IPS-15b (cell line): ENCODE data around the gene RLBP1.

ENCODE experiments used
- H3K27me3 ChIP-seq: one replicate; pipeline ENCODE4 v1.6.1; 2013; ENCODE audit warnings: low read length; ENCODE audit not compliant: control insufficient read depth, insufficient read depth
- H3K36me3 ChIP-seq: one replicate; pipeline ENCODE4 v1.6.1; 2013; ENCODE audit warnings: low read length; ENCODE audit not compliant: control insufficient read depth, insufficient read depth
- H3K4me1 ChIP-seq: one replicate; pipeline ENCODE4 v1.6.1; 2013; ENCODE audit warnings: mild to moderate bottlenecking, low read length; ENCODE audit not compliant: control insufficient read depth, insufficient read depth
- H3K4me3 ChIP-seq: one replicate; pipeline ENCODE4 v1.5.1; 2013; ENCODE audit warnings: low read depth, low read length
- H3K9ac ChIP-seq: one replicate; pipeline ENCODE4 v1.6.1; 2013; ENCODE audit warnings: low read depth, mild to moderate bottlenecking, low read length
- H3K9me3 ChIP-seq: one replicate; pipeline ENCODE4 v1.6.1; 2013; ENCODE audit warnings: mild to moderate bottlenecking, low read length; ENCODE audit not compliant: control insufficient read depth, insufficient read depth

RLBP1 gene

GRCh38 chr15:89175617-89176191 is 45.7 kb downstream of the RLBP1 start:
- no peak overlapping the region for H3K9ac ChIP-seq
- H3K36me3 ChIP-seq = no peaks in the 10 kb centered on the region
- no peaks in the 10 kb centered on the region for H3K4me1 ChIP-seq
- no peak overlapping the region for H3K4me3 ChIP-seq
- no peaks in the 10 kb centered on the region for H3K9me3 ChIP-seq
- no peaks in the 10 kb centered on the region for H3K27me3 ChIP-seq

DNA sequence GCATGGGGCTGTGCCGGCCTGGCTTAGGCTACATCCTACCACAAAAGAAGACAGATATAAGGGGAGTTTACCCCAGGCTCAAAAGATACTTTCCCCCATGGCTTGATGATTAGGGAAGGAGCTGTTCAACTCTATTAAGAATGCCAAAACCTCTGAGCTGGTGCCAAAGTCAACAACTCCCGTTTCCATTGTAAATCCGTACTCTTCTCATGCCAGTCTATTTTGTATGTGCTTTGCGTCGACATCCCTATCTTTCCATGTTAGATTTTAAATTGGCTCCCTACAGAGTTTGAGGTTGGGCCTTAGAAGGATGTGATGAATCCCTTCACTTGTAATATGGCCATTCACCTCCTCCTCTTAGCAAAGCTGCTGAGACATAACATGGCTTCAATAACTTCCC is 46.9 kb downstream of the RLBP1 start:
- no peaks in the 10 kb centered on the region for H3K27me3 ChIP-seq
- no peaks in the 10 kb centered on the region for H3K9me3 ChIP-seq
- H3K4me1 ChIP-seq = no peaks in the 10 kb centered on the region
- no peak overlapping the region for H3K4me3 ChIP-seq
- no peaks in the 10 kb centered on the region for H3K36me3 ChIP-seq
- H3K9ac ChIP-seq = no peak overlapping the region

DNA sequence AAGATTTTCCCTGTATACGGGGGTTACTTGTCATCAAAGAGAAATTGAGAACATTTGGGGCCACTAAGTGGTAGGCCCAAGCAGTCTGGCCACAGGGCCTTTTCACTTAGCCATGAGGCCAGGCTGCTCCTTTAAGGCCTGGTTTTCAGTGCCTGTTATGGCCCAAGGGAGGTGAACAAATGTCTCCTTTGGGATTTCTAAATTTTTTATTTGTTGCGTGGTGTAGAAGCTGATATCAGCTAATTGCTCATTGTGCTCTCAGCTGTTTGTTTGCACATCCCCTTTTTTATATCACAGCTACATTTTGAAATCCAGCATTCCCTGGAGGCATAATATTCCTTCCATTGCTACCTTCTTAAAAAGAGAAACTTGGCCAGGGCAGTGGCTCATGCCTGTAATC is 48.5 kb downstream of the RLBP1 start:
- Histone ChIP-seq H3K4me3 (no peak overlapping the region), H3K27me3 (no peaks in the 10 kb centered on the region), H3K9ac (no peak overlapping the region), H3K4me1 (no peaks in the 10 kb centered on the region), H3K36me3 (no peaks in the 10 kb centered on the region), H3K9me3 (no peaks in the 10 kb centered on the region)

- Histone ChIP-seq H3K4me3 (no peak overlapping the region), H3K9me3 (no peaks in the 10 kb centered on the region), H3K9ac (no peak overlapping the region), H3K27me3 (no peaks in the 10 kb centered on the region), H3K36me3 (no peaks in the 10 kb centered on the region), H3K4me1 (peaks cover 6% of the 10 kb centered on the region)
Measured at GRCh38 chr15:89171136-89172072, 50.0 kb downstream of the RLBP1 start.

GRCh38 chr15:89170364-89170763 is 51.0 kb downstream of the RLBP1 start:
- H3K4me1 ChIP-seq = peaks cover 6% of the 10 kb centered on the region
- H3K27me3 ChIP-seq = no peaks in the 10 kb centered on the region
- H3K9me3 ChIP-seq = no peaks in the 10 kb centered on the region
- no peaks in the 10 kb centered on the region for H3K36me3 ChIP-seq
- no peak overlapping the region for H3K9ac ChIP-seq
- no peak overlapping the region for H3K4me3 ChIP-seq

DNA sequence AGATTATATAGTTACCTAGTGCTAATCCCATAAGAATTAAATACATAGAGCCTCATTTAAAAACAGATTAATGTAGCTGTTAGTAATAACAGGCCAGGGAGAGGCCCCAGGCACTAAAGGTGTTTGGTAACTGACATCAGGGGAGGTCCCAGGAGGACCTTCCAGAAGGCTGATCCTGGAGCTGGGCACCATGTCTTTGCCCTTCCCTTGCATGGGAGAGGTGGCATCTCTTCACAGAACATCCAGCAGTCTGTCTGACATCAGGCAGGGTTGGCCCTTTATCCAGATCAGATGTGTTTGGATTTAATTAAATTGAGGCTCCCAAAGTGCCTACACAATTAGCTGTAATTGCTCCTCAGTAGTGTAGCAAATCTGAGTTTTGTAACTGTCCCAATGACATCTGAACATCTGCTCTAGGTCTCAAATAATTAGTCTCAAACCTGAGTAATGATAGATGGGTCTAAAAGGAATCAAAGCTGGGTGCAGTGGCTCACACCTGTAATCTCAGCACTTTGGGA is 53.0 kb downstream of the RLBP1 start:
- no peak overlapping the region for H3K9ac ChIP-seq
- no peaks in the 10 kb centered on the region for H3K27me3 ChIP-seq
- no peaks in the 10 kb centered on the region for H3K9me3 ChIP-seq
- peaks cover 6% of the 10 kb centered on the region for H3K4me1 ChIP-seq
- no peak overlapping the region for H3K4me3 ChIP-seq
- no peaks in the 10 kb centered on the region for H3K36me3 ChIP-seq

DNA sequence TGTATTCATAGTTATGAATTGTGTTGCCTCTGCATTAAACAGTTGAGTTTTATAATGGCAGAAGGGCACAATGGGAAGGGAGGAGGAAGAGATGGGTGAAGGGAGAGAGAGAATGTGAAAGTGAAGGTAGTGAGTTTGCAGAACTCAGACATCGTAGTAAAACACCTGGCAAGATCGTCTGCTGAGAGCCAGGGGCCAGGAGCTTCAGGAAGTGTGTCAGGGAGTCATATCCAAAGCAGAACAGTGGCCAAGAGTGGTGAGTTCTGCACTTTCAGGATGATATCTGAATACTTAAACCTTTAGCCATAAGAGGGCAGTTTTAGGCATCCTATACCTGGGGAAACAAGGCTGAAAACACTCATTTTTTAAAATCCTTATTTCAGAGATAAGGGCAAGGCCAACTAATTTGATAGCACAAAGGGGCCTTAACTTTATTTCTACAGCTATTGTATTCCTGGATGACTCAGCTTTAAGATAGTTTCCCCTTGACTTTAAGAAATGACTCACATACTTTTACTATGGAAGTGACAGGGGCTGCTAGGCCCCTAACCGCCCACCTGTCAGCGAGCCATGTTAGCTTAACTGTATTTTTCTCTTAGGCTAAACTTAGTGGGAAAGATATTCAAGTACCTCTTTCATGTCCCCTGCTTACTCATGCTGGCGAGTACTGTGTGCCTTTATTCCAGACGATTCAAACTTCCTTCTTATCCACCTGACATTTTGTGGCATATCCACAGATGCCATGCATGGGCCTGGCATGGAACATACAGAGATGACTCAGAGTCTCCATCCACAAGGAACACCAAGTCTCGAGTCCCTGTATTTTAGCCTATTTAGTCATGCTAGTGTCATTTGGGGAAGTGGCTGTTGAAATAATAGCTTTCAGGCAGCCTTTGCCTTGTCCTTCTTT is 53.9 kb downstream of the RLBP1 start:
- Histone ChIP-seq H3K4me3 (no peak overlapping the region), H3K4me1 (peaks cover 6% of the 10 kb centered on the region), H3K27me3 (no peaks in the 10 kb centered on the region), H3K36me3 (no peaks in the 10 kb centered on the region), H3K9ac (no peak overlapping the region), H3K9me3 (no peaks in the 10 kb centered on the region)

DNA sequence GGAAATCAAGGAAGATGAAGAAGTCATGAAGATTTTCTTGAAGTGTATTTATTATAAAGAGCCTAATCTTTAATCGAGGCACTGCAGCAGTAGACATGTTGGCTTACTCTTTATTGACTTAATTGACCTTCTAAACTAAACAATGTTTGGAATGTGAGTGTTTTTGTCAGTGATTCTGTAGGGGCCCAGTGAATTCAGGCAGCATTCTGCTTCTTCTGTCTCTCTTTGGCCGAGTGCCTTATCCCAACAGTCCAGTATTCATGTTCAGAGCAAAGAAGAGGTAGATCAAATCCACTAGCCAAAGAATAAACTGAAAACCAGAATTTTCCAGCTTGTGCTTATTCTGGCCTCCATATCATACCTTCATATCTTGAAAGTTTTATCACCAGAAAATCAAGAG is 55.7 kb downstream of the RLBP1 start:
- no peaks in the 10 kb centered on the region for H3K27me3 ChIP-seq
- no peaks in the 10 kb centered on the region for H3K36me3 ChIP-seq
- H3K4me3 ChIP-seq = no peak overlapping the region
- peaks cover 6% of the 10 kb centered on the region for H3K4me1 ChIP-seq
- no peaks in the 10 kb centered on the region for H3K9me3 ChIP-seq
- H3K9ac ChIP-seq = no peak overlapping the region

DNA sequence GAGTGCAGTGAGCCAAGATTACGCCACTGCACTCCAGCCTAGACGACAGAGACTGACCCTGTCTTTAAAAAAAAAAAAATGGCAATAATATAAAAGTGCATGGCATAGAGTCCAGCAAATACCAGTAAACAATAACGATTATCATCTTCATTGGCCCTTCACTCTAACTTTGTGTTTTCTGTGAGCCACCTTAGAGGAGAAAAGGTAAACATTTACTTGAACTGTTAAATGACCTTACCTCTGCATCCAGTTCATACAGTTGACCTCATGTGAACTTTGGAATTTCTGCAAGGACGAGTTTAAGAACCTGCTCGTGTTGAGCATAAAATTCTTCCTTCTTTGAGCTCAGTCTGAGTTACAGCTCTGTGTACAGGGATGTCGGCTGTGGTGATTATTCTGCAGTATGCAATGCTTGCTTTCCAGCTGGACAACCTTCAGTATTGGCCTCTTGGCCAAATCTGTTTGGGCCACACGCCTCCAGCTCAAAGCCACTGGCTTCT is 56.6 kb downstream of the RLBP1 start:
- no peak overlapping the region for H3K4me3 ChIP-seq
- H3K36me3 ChIP-seq = no peaks in the 10 kb centered on the region
- H3K9me3 ChIP-seq = no peaks in the 10 kb centered on the region
- no peak overlapping the region for H3K9ac ChIP-seq
- H3K27me3 ChIP-seq = no peaks in the 10 kb centered on the region
- H3K4me1 ChIP-seq = peaks cover 6% of the 10 kb centered on the region

GRCh38 chr15:89163271-89164055 is 57.9 kb downstream of the RLBP1 start:
- no peaks in the 10 kb centered on the region for H3K9me3 ChIP-seq
- H3K27me3 ChIP-seq = no peaks in the 10 kb centered on the region
- no peaks in the 10 kb centered on the region for H3K36me3 ChIP-seq
- H3K4me1 ChIP-seq = peaks cover 6% of the 10 kb centered on the region
- no peak overlapping the region for H3K9ac ChIP-seq
- H3K4me3 ChIP-seq = no peak overlapping the region

- Histone ChIP-seq H3K9me3 (no peaks in the 10 kb centered on the region), H3K4me1 (no peaks in the 10 kb centered on the region), H3K4me3 (no peak overlapping the region), H3K9ac (no peak overlapping the region), H3K36me3 (no peaks in the 10 kb centered on the region), H3K27me3 (no peaks in the 10 kb centered on the region)
Measured at GRCh38 chr15:89161666-89162065, 59.7 kb downstream of the RLBP1 start.
